Mesothelial cell of epicardium (in vitro differentiated cells): ENCODE results near the gene MYCN. TPM values are rescaled to one million over a fixed set of nuclear protein-coding genes. Genes with fewer than 3 reads are reported as not detected.
"Not testable (repeated sequence)": the region's sequence is repeated elsewhere in the genome, so short reads cannot be mapped to it uniquely, and the experiment has no call there.

Experiments used
- DNase-seq, 2 experiments: peaks; one replicate each; pipeline ENCODE4 v3.0.0; 2021; ENCODE audit warnings: low spot score in 2 of 2; ENCODE audit not compliant: unreplicated experiment in 2 of 2
- H3K27ac Mint-ChIP-seq: 2 replicates; pipeline ENCODE4 v1.8.0; 2021; ENCODE audit warnings: mixed read lengths
- H3K27me3 Mint-ChIP-seq: 2 replicates; pipeline ENCODE4 v1.8.0; 2021; ENCODE audit warnings: low read depth, mixed read lengths
- H3K36me3 Mint-ChIP-seq: 2 replicates; pipeline ENCODE4 v1.8.0; 2021; ENCODE audit warnings: mixed read lengths
- H3K4me1 Mint-ChIP-seq: 2 replicates; pipeline ENCODE4 v1.8.0; 2021; ENCODE audit warnings: mixed read lengths
- H3K4me3 Mint-ChIP-seq: 2 replicates; pipeline ENCODE4 v1.8.0; 2021; ENCODE audit warnings: mild to moderate bottlenecking, moderate library complexity, mixed read lengths
- H3K9me3 Mint-ChIP-seq: 2 replicates; pipeline ENCODE4 v1.8.0; 2021; ENCODE audit warnings: mixed read lengths
- CTCF ChIP-seq: fragments of 200-600 bp; sonication (generic); IDR thresholded peaks from one replicate; pipeline ENCODE4 v1.5.0; 2021; ENCODE audit warnings: antibody characterized with exemption; ENCODE audit not compliant: unreplicated experiment
- total RNA-seq: library from RNA; stranded (reverse); gene quantifications from 3 replicates; pipeline ENCODE4 v1.2.1, GENCODE V29; 2021

Gene MYCN
- total RNA-seq, 1 donor from 2014 or later, result 69.1 TPM

GRCh38 chr2:15906778-15907177, 33.6 kb upstream of the MYCN start:
- H3K27ac Mint-ChIP-seq, result no peak overlapping the region
- peaks cover 8% of the 10 kb centered on the region for H3K36me3 Mint-ChIP-seq
- no peak overlapping the region for H3K4me3 Mint-ChIP-seq
- H3K4me1 Mint-ChIP-seq, result peaks cover 8% of the 10 kb centered on the region
- no peak for TF ChIP-seq CTCF
- H3K27me3 Mint-ChIP-seq, result no peaks in the 10 kb centered on the region
- H3K9me3 Mint-ChIP-seq, result peaks cover 21% of the 10 kb centered on the region
- no peak for DNase-seq

GRCh38 chr2:15907461-15908324, 32.7 kb upstream of the MYCN start:
- no peak overlapping the region for H3K27ac Mint-ChIP-seq
- H3K27me3 Mint-ChIP-seq, result no peaks in the 10 kb centered on the region
- no peak for DNase-seq
- peaks cover 16% of the 10 kb centered on the region for H3K4me1 Mint-ChIP-seq
- no peak overlapping the region for H3K4me3 Mint-ChIP-seq
- TF ChIP-seq CTCF, result no peak
- peaks cover 8% of the 10 kb centered on the region for H3K36me3 Mint-ChIP-seq
- peaks cover 21% of the 10 kb centered on the region for H3K9me3 Mint-ChIP-seq

GRCh38 chr2:15908371-15908770, 32.0 kb upstream of the MYCN start:
- Mint-ChIP-seq H3K4me1 (peaks cover 21% of the 10 kb centered on the region), H3K4me3 (no peak overlapping the region), H3K9me3 (peaks cover 21% of the 10 kb centered on the region), H3K36me3 (peaks cover 8% of the 10 kb centered on the region), H3K27me3 (no peaks in the 10 kb centered on the region), H3K27ac (no peak overlapping the region)
- no peak for DNase-seq
- TF ChIP-seq CTCF, result no peak

GRCh38 chr2:15909157-15909556, 31.2 kb upstream of the MYCN start:
- Mint-ChIP-seq H3K27me3 (no peaks in the 10 kb centered on the region), H3K9me3 (peaks cover 21% of the 10 kb centered on the region), H3K4me3 (no peak overlapping the region), H3K36me3 (peaks cover 8% of the 10 kb centered on the region), H3K27ac (no peak overlapping the region), H3K4me1 (peaks cover 26% of the 10 kb centered on the region)
- no peak for TF ChIP-seq CTCF
- DNase-seq, result no peak

- Mint-ChIP-seq H3K4me3 (no peak overlapping the region), H3K27ac (no peak overlapping the region), H3K9me3 (peaks cover 21% of the 10 kb centered on the region), H3K27me3 (no peaks in the 10 kb centered on the region), H3K4me1 (peaks cover 31% of the 10 kb centered on the region), H3K36me3 (peaks cover 8% of the 10 kb centered on the region)
- DNase-seq, result no peak
- TF ChIP-seq CTCF, result no peak
Measured at GRCh38 chr2:15909736-15910135, 30.6 kb upstream of the MYCN start.

GRCh38 chr2:15911270-15911669, 29.1 kb upstream of the MYCN start:
- not testable (repeated sequence) for H3K27ac Mint-ChIP-seq
- peaks cover 36% of the 10 kb centered on the region for H3K4me1 Mint-ChIP-seq

More at GRCh38 chr2:15911270-15911669, 29.1 kb upstream of the MYCN start:
- H3K4me3 Mint-ChIP-seq, H3K9me3 Mint-ChIP-seq, H3K27me3 Mint-ChIP-seq, DNase-seq, H3K36me3 Mint-ChIP-seq: not testable (repeated sequence)
